Mucosa of rectum (tissue), 2 donors: ENCODE results near the gene ARSG.
"Not testable (repeated sequence)": the region's sequence is repeated elsewhere in the genome, so short reads cannot be mapped to it uniquely, and the experiment has no call there.

Source experiments
- H3K27ac ChIP-seq, 2 donors: one replicate each; pipeline ENCODE4 v1.7.0; 2013; ENCODE audit warnings: inconsistent platforms in 2 of 2, low read depth in 2 of 2, low read length in 2 of 2
- H3K27me3 ChIP-seq, 2 donors: one replicate each; pipeline ENCODE4 v1.7.0; 2013; ENCODE audit warnings: low read length in 2 of 2; ENCODE audit not compliant: control insufficient read depth in 2 of 2, insufficient read depth in 2 of 2
- H3K36me3 ChIP-seq, 2 donors: one replicate each; pipeline ENCODE4 v1.7.0; 2013; ENCODE audit warnings: low read length in 2 of 2; ENCODE audit not compliant: control insufficient read depth in 2 of 2, insufficient read depth in 2 of 2
- H3K4me1 ChIP-seq, 2 donors: one replicate each; pipeline ENCODE4 v1.7.0; 2013; ENCODE audit warnings: low read length in 2 of 2, mild to moderate bottlenecking in 1 of 2; ENCODE audit not compliant: control insufficient read depth in 2 of 2, insufficient read depth in 2 of 2
- H3K4me3 ChIP-seq, 2 donors: one replicate each; pipeline ENCODE4 v1.7.0; 2013; ENCODE audit warnings: low read length in 2 of 2
- H3K9ac ChIP-seq, 2 donors: one replicate each; pipeline ENCODE4 v1.7.0; 2013; ENCODE audit warnings: low read length in 2 of 2, low read depth in 1 of 2, mild to moderate bottlenecking in 1 of 2
- H3K9me3 ChIP-seq, 2 donors: one replicate each; pipeline ENCODE4 v1.7.0; 2013; ENCODE audit warnings: low read length in 2 of 2; ENCODE audit not compliant: control insufficient read depth in 2 of 2
- donor health status: healthy.
- donor health status: Normal muscosa, but diverticular disease.

ARSG gene

GRCh38 chr17:68357886-68358285, 66.6 kb downstream of the ARSG start:
- H3K4me3 ChIP-seq: no peak overlapping the region
- no peak overlapping the region for H3K27ac ChIP-seq
- H3K4me1 ChIP-seq: no peaks in the 10 kb centered on the region
- H3K27me3 ChIP-seq: no peaks in the 10 kb centered on the region
- H3K9ac ChIP-seq: no peak overlapping the region
- H3K36me3 ChIP-seq: no peaks in the 10 kb centered on the region
- H3K9me3 ChIP-seq: no peaks in the 10 kb centered on the region

DNA sequence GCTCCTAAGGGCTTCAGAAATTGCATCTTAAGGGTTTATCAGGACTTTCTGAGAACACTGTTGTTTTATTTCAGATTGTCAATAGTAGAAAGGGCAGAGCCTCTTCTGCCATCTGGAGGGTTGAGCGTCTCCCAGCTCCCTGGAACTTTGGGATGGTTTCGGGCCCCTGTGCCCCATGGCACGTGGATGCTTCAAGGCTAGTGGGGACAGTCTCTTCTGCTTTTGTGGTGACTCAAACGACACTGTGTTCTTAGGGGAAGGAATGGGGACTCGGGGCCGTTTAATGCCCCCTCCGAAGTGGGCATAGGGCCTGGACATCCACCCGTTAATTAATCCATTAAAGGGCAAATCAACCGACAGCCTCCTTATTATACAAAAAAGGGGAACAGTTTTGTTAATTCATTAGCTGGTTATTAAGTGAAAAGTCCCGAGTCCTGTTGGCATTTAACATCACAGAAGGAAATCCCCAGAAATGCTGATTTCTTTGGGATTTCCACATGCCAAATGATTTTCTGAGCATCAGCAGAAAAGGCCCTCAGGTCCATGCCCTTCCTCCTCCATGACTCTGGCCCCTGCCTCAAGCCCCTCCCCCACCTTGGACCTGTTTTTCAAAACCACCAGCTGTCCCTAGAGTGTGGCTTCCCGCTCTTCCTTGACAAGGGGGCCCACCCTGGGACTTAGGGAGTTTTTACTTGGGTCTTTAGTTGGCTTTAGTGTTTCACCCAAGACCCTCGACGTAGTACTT, 68.7 kb downstream of the ARSG start:
- no peak overlapping the region for H3K4me3 ChIP-seq
- no peak overlapping the region for H3K9ac ChIP-seq
- H3K27ac ChIP-seq: no peak overlapping the region
- no peaks in the 10 kb centered on the region for H3K27me3 ChIP-seq
- no peaks in the 10 kb centered on the region for H3K36me3 ChIP-seq
- H3K4me1 ChIP-seq: no peaks in the 10 kb centered on the region
- H3K9me3 ChIP-seq: no peaks in the 10 kb centered on the region

DNA sequence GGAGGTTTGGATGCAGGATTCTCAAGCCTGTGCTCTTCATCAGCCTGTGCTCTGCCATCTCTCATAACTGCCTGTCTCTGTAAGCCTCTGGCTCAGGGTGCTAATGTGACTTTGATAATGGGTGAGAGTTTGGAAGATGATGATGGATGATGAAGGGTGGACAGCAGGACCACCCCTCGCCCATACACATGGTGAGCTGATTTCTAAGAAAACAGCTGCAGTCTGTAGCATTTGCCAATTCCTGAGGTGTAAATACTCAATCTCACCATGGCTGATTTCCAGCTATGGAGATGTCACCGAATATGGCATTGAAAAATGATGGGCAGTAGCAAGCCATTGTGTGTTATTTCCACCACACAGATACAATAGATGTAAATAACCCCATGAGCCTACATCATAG, 74.2 kb downstream of the ARSG start:
- H3K9ac ChIP-seq: peak overlapping the region in 1 of 2 donors; percentile 14
- H3K36me3 ChIP-seq: no peaks in the 10 kb centered on the region
- no peaks in the 10 kb centered on the region for H3K9me3 ChIP-seq
- no peak overlapping the region for H3K27ac ChIP-seq
- H3K27me3 ChIP-seq: no peaks in the 10 kb centered on the region
- no peak overlapping the region for H3K4me3 ChIP-seq
- H3K4me1 ChIP-seq: no peaks in the 10 kb centered on the region

DNA sequence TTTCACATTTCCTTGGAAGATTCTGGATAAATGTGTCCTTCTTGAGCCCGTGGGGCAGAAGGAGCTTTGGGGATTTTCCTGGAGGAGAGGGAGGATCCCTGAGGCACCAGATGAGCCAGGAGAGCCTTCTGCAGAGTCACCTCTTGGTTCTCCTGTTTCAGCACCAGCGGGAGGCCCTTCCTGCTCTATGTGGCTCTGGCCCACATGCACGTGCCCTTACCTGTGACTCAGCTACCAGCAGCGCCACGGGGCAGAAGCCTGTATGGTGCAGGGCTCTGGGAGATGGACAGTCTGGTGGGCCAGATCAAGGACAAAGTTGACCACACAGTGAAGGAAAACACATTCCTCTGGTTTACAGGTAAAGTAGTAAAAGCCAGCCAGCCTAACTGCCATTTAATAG, 77.1 kb downstream of the ARSG start:
- Histone ChIP-seq H3K9ac (no peak overlapping the region), H3K9me3 (no peaks in the 10 kb centered on the region), H3K27ac (no peak overlapping the region), H3K27me3 (no peaks in the 10 kb centered on the region), H3K36me3 (no peaks in the 10 kb centered on the region), H3K4me3 (no peak overlapping the region), H3K4me1 (no peaks in the 10 kb centered on the region)

DNA sequence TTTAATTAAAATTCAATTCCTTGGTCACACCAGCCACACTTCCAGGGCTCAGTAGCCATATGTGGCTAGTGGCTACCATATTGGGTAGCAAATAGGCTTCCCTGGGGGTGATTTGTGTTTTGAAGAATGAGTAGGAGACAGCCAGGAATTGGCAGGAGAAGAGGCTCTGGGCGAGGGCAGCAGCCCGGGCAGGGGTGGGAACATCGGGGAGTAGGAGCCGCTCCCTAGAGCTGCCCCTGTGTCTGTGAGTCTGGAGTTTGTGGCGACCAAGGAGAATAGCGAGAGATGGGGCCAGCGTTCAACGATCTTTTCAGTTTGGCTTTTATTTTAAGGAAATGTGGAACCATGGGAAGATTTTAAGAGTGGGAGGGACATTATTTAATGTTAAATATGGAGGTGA, 84.3 kb downstream of the ARSG start:
- no peak overlapping the region for H3K4me3 ChIP-seq
- H3K4me1 ChIP-seq: peaks cover 0 to 7% of the 10 kb centered on the region in 2 donors
- no peaks in the 10 kb centered on the region for H3K9me3 ChIP-seq
- H3K27ac ChIP-seq: no peak overlapping the region
- no peaks in the 10 kb centered on the region for H3K27me3 ChIP-seq
- no peak overlapping the region for H3K9ac ChIP-seq
- no peaks in the 10 kb centered on the region for H3K36me3 ChIP-seq

DNA sequence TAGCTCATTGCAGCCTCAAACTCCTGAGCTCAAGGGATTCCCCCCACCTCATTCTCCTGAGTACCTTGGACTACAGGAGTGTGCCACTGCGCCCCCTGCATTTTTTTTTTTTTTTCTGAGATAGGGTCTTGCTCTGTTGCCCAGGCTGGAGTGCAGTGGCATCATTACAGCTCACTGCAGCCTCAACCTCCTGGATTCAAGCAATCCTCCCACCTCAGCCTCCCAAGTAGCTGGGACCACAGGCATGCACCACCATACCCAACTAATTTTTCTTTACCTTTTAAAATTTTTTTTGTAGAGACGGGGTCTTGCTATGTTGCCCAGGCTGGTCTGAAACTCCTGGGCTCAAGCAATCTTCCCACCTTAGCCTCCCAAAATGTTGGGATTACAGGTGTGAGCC, 84.9 kb downstream of the ARSG start:
- not testable (repeated sequence) for H3K9ac ChIP-seq, H3K27me3 ChIP-seq, H3K9me3 ChIP-seq, H3K27ac ChIP-seq, H3K36me3 ChIP-seq, H3K4me3 ChIP-seq, H3K4me1 ChIP-seq

- Histone ChIP-seq H3K27ac (peak overlapping the region; percentile 58 to 70), H3K4me1 (peaks cover 0 to 7% of the 10 kb centered on the region in 2 donors), H3K9ac (peak overlapping the region in 1 of 2 donors; percentile 10), H3K36me3 (no peaks in the 10 kb centered on the region), H3K27me3 (peaks cover 0 to 2% of the 10 kb centered on the region in 2 donors), H3K9me3 (no peaks in the 10 kb centered on the region), H3K4me3 (no peak overlapping the region)
These were observed 86.5 kb downstream of the ARSG start for GRCh38 chr17:68377771-68378267.

- H3K4me1 ChIP-seq: peaks cover 0 to 11% of the 10 kb centered on the region in 2 donors
- H3K36me3 ChIP-seq: no peaks in the 10 kb centered on the region
- no peaks in the 10 kb centered on the region for H3K9me3 ChIP-seq
- peaks cover 0 to 2% of the 10 kb centered on the region in 2 donors for H3K27me3 ChIP-seq
- peak overlapping the region in 1 of 2 donors; percentile 23 for H3K9ac ChIP-seq
- H3K27ac ChIP-seq: peak overlapping the region; percentile 33 to 72
- no peak overlapping the region for H3K4me3 ChIP-seq
These were observed 87.2 kb downstream of the ARSG start for GRCh38 chr17:68378268-68379176.

DNA sequence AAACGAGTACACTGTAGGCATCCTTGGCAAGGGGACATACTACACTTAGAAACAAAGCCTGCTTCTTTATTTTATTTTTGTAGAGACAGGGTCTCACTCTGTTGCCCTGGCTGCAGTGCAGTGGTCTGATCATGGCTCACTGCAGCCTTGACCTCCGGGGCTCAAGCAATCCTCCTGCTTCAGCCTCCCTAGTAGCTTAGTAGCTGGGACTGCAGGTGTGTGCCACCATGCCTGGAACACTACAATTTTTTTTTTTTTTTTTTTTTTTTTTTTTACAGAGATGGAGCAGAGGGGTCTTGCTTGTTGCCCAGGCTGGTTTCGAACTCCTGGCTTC, 87.8 kb downstream of the ARSG start:
- Histone ChIP-seq H3K27ac (peak overlapping the region; percentile 33 to 72), H3K9ac (peak overlapping the region in 1 of 2 donors; percentile 23), H3K36me3 (no peaks in the 10 kb centered on the region), H3K27me3 (peaks cover 0 to 2% of the 10 kb centered on the region in 2 donors), H3K9me3 (no peaks in the 10 kb centered on the region), H3K4me1 (peaks cover 0 to 13% of the 10 kb centered on the region in 2 donors), H3K4me3 (no peak overlapping the region)
